Osteoblast (primary cell): ENCODE results near the gene ADH1A. TPM values are rescaled to one million over a fixed set of nuclear protein-coding genes. Genes with fewer than 3 reads are reported as not detected.

Source experiments
- DNase-seq: peaks from one replicate; pipeline ENCODE4 v3.0.0; 2011; ENCODE audit warnings: low spot score, mixed read lengths; ENCODE audit not compliant: insufficient read length; ENCODE audit errors: missing footprints
- H2AFZ ChIP-seq: 2 replicates; pipeline ENCODE4 v1.6.0; 2011; ENCODE audit warnings: mild to moderate bottlenecking, low read length
- H3K27ac ChIP-seq: 2 replicates; pipeline ENCODE4 v1.5.1; 2011; ENCODE audit warnings: mild to moderate bottlenecking, low read depth, low read length, moderate library complexity
- H3K27me3 ChIP-seq: 2 replicates; pipeline ENCODE4 v1.6.0; 2012; ENCODE audit warnings: mild to moderate bottlenecking, control low read depth, inconsistent platforms, low read length, moderate library complexity; ENCODE audit not compliant: insufficient read depth
- H3K36me3 ChIP-seq: 2 replicates; pipeline ENCODE4 v1.5.1; 2011; ENCODE audit warnings: mild to moderate bottlenecking, low read length, control low read depth, moderate library complexity; ENCODE audit not compliant: insufficient read depth
- H3K4me1 ChIP-seq: 2 replicates; pipeline ENCODE4 v1.5.1; 2011; ENCODE audit warnings: mild to moderate bottlenecking, low read length, control low read depth, moderate library complexity; ENCODE audit not compliant: insufficient read depth
- H3K4me2 ChIP-seq: 2 replicates; pipeline ENCODE4 v1.6.0; 2011; ENCODE audit warnings: mild to moderate bottlenecking, low read length; ENCODE audit not compliant: insufficient read depth
- H3K4me3 ChIP-seq: fragments of 200-600 bp; sonication (generic); 3 replicates; pipeline ENCODE4 v1.5.1; 2012; ENCODE audit warnings: mild to moderate bottlenecking, low read length, inconsistent platforms; ENCODE audit not compliant: insufficient read depth
- H3K79me2 ChIP-seq: 2 replicates; pipeline ENCODE4 v1.6.0; 2012; ENCODE audit warnings: mild to moderate bottlenecking, low read length, control low read depth, inconsistent platforms; ENCODE audit not compliant: insufficient read depth
- H3K9me3 ChIP-seq: 2 replicates; pipeline ENCODE4 v1.5.1; 2011; ENCODE audit warnings: low read depth, low read length, control low read depth
- H4K20me1 ChIP-seq: 2 replicates; pipeline ENCODE4 v1.6.0; 2012; ENCODE audit warnings: mild to moderate bottlenecking, low read length, control low read depth; ENCODE audit not compliant: insufficient read depth
- CTCF ChIP-seq: IDR thresholded peaks from 2 replicates; pipeline ENCODE4 v1.5.1; 2011; ENCODE audit warnings: mild to moderate bottlenecking, low read depth, low read length, moderate library complexity; ENCODE audit errors: extremely low read depth
- total RNA-seq: library from RNA; depleted of rRNA; stranded (reverse); fragments of >200 nt; gene quantifications from 2 replicates; pipeline ENCODE4 v1.2.3, GENCODE V29; 2012

The ADH1A gene
- not detected in 2 replicates for total RNA-seq

- Histone ChIP-seq H4K20me1 (no peaks in the 10 kb centered on the region), H3K36me3 (no peaks in the 10 kb centered on the region), H2AFZ (no peak within 1 kb of the TSS), H3K79me2 (no peaks in the 10 kb centered on the region), H3K27ac (no peak within 1 kb of the TSS), H3K4me2 (no peak within 1 kb of the TSS), H3K27me3 (no peaks in the 10 kb centered on the region), H3K4me1 (no peaks in the 10 kb centered on the region), H3K9me3 (no peaks in the 10 kb centered on the region), H3K4me3 (no peak within 1 kb of the TSS)
- TF ChIP-seq CTCF: no peak
- DNase-seq: no peak
Measured at GRCh38 chr4:99290848-99291786, at the start of gene ADH1A. Gene ADH1A, minus strand, starts transcription at chr4:99290985. Its CDS starts 71 bp downstream, at chr4:99290914.

DNA sequence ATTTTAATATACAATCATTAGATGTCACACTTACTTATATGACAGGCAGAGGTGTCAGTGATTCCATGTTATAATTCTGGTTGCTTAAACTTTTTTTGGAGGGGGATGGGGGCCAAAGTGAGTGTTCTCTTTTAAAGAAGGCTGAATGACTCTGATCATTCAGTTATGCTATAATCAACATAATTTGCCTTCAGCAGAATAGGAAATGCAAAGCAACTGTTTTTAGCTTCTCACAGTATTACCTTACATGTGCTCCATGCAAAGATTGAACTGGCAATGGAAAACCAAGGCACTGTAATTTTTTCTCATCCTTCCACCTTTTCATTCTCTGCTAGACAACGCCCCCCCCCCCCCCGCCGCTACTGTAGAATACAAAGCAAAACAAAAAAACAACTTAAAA is 48.4 kb upstream of the ADH1A start:
- no peak overlapping the region for H3K4me3 ChIP-seq
- DNase-seq: no peak
- no peaks in the 10 kb centered on the region for H3K4me1 ChIP-seq
- TF ChIP-seq CTCF: no peak
- no peaks in the 10 kb centered on the region for H3K36me3 ChIP-seq
- no peaks in the 10 kb centered on the region for H3K9me3 ChIP-seq
- no peaks in the 10 kb centered on the region for H4K20me1 ChIP-seq
- H3K27ac ChIP-seq: no peak overlapping the region
- no peak overlapping the region for H2AFZ ChIP-seq
- no peak overlapping the region for H3K4me2 ChIP-seq
- no peaks in the 10 kb centered on the region for H3K27me3 ChIP-seq
- no peaks in the 10 kb centered on the region for H3K79me2 ChIP-seq

- Histone ChIP-seq H3K4me2 (no peak overlapping the region), H3K79me2 (no peaks in the 10 kb centered on the region), H3K4me3 (no peak overlapping the region), H3K36me3 (no peaks in the 10 kb centered on the region), H3K27ac (no peak overlapping the region), H3K4me1 (no peaks in the 10 kb centered on the region), H3K27me3 (no peaks in the 10 kb centered on the region), H2AFZ (no peak overlapping the region), H3K9me3 (no peaks in the 10 kb centered on the region), H4K20me1 (no peaks in the 10 kb centered on the region)
- TF ChIP-seq CTCF: no peak
- no peak for DNase-seq
Measured at GRCh38 chr4:99336553-99336952, 45.8 kb upstream of the ADH1A start.

GRCh38 chr4:99334880-99335279 is 44.1 kb upstream of the ADH1A start:
- H3K4me1 ChIP-seq: no peaks in the 10 kb centered on the region
- H3K79me2 ChIP-seq: no peaks in the 10 kb centered on the region
- H3K27ac ChIP-seq: no peak overlapping the region
- no peak overlapping the region for H2AFZ ChIP-seq
- no peaks in the 10 kb centered on the region for H3K36me3 ChIP-seq
- no peak for DNase-seq
- H3K27me3 ChIP-seq: no peaks in the 10 kb centered on the region
- no peak overlapping the region for H3K4me3 ChIP-seq
- no peak for TF ChIP-seq CTCF
- no peaks in the 10 kb centered on the region for H3K9me3 ChIP-seq
- H4K20me1 ChIP-seq: no peaks in the 10 kb centered on the region
- no peak overlapping the region for H3K4me2 ChIP-seq
